K562 (cell line): ENCODE measurements around the gene ZNF646. TPM values are rescaled to one million over a fixed set of nuclear protein-coding genes. Genes with fewer than 3 reads are reported as not detected.
A peak's percentile ranks its signal among the peaks of the same experiment; 100 is the strongest.

Source experiments
- ATAC-seq: fragments of 200-7000 bp; cut with Tn5 transposase; 3 replicates; pipeline ENCODE4 v1.9.1; 2020; ENCODE audit warnings: moderate library complexity
- BruUV-seq: library from RNA; stranded (reverse); fragments of 400-500 nt; replicated peaks from 2 replicates; lab custom pipeline; 2021; lab: Mats Ljungman, UMichigan
- CTCF ChIA-PET: fragments of 300-600 bp; formaldehyde crosslinking; extraction: SDS; loops from one replicate; lab custom pipeline; 2021; ENCODE audit warnings: low intra/inter-chr PET ratio; lab: Yijun Ruan, JAX
- POLR2A ChIA-PET: fragments of 300-600, 350-650 bp; sonication (Branson Sonifier 250); formaldehyde crosslinking; extraction: SDS; loops from one replicate; lab custom pipeline; 2021; ENCODE audit warnings: antibody characterized with exemption, inconsistent platforms; lab: Yijun Ruan, JAX
- DNase-seq, 4 experiments: peaks; one replicate each; pipeline versions ENCODE4 v3.0.0 to v3.0.0-alpha.2; 2011 to 2018; ENCODE audit warnings: low spot score in 3 of 4, mixed read lengths in 3 of 4; ENCODE audit errors: extremely low read depth in 1 of 4
- FAIRE-seq: peaks from 2 replicates; lab custom pipeline; 2011; peaks lifted over from hg19 to GRCh38; lab: Jason Lieb, UNC
- H2AFZ ChIP-seq: 2 replicates; pipeline ENCODE4 v1.6.0; 2011; ENCODE audit warnings: low read depth, low read length, control low read depth, inconsistent platforms
- H3K27ac ChIP-seq: fragments of 200-600 bp; 3 replicates; pipeline ENCODE4 v1.8.0; 2011; ENCODE audit warnings: low read depth, mild to moderate bottlenecking, control low read depth, inconsistent platforms, low read length, moderate library complexity, mixed read lengths; ENCODE audit errors: extremely low read depth
- H3K27me3 ChIP-seq, 2 experiments: fragments of 300-600 bp in 1 of 2; 2 replicates in 1 of 2; 3 replicates in 1 of 2; pipeline versions ENCODE4 v1.6.0 to v1.8.0; 2011; ENCODE audit warnings: inconsistent platforms in 2 of 2, low read length in 2 of 2, mild to moderate bottlenecking in 1 of 2, mixed read lengths in 1 of 2, moderate library complexity in 1 of 2; ENCODE audit not compliant: control insufficient read depth in 2 of 2, insufficient read depth in 2 of 2
- H3K36me3 ChIP-seq: fragments of 300-600 bp; 3 replicates; pipeline ENCODE4 v1.8.0; 2011; ENCODE audit warnings: mild to moderate bottlenecking, low read length, inconsistent platforms; ENCODE audit not compliant: control insufficient read depth, insufficient read depth
- H3K4me1 ChIP-seq, 2 experiments: fragments of 200-600 bp in 1 of 2; replicated peaks in 1 of 2; 2 replicates in 1 of 2; 3 replicates in 1 of 2; pipeline versions ENCODE4 v1.5.1 to v1.8.0; 2011; ENCODE audit warnings: inconsistent platforms in 2 of 2, low read length in 2 of 2, mild to moderate bottlenecking in 1 of 2, mixed read lengths in 1 of 2, moderate library complexity in 1 of 2; ENCODE audit not compliant: control insufficient read depth in 2 of 2, insufficient read depth in 2 of 2
- H3K4me2 ChIP-seq: 2 replicates; pipeline ENCODE4 v1.6.1; 2011; ENCODE audit warnings: low read length, control low read depth, inconsistent platforms, mixed read lengths; ENCODE audit not compliant: insufficient read depth
- H3K4me3 ChIP-seq: fragments of 200-600 bp; sonication (generic), shearing (Covaris generic); 2 replicates; pipeline ENCODE4 v1.5.1; 2016; ENCODE audit warnings: control low read depth, inconsistent platforms
- H3K79me2 ChIP-seq: fragments of 200-600 bp; 3 replicates; pipeline ENCODE4 v1.8.0; 2011; ENCODE audit warnings: low read length, inconsistent platforms; ENCODE audit not compliant: control insufficient read depth, insufficient read depth
- H3K9ac ChIP-seq, 2 experiments: 2 replicates each; pipeline versions ENCODE4 v1.6.0 to v1.6.1; 2011; ENCODE audit warnings: low read depth in 2 of 2, low read length in 2 of 2, control low read depth in 1 of 2, inconsistent platforms in 1 of 2, mild to moderate bottlenecking in 1 of 2, mixed read lengths in 1 of 2; ENCODE audit not compliant: insufficient read depth in 1 of 2
- H3K9me1 ChIP-seq: one replicate; pipeline ENCODE4 v1.6.0; 2011; ENCODE audit warnings: inconsistent platforms, mild to moderate bottlenecking, low read length, moderate library complexity; ENCODE audit not compliant: control insufficient read depth, insufficient read depth
- H3K9me3 ChIP-seq: replicated peaks from 2 replicates; pipeline ENCODE4 v1.5.1; 2011; ENCODE audit warnings: low read depth, low read length, inconsistent platforms; ENCODE audit not compliant: control insufficient read depth, insufficient read depth
- H4K20me1 ChIP-seq: replicated peaks from 2 replicates; pipeline ENCODE4 v1.6.1; 2011; ENCODE audit warnings: low read length, inconsistent platforms, mixed read lengths; ENCODE audit not compliant: control insufficient read depth, insufficient read depth
- HNRNPK ChIP-seq: fragments of 200-400 bp; formaldehyde crosslinking; IDR thresholded peaks from one replicate; pipeline ENCODE4 v1.6.1; 2018; ENCODE audit warnings: mild to moderate bottlenecking, low read depth, low read length; ENCODE audit not compliant: poor library complexity, severe bottlenecking
- NR4A1 ChIP-seq, 2 experiments: fragments of 250-450 bp in 1 of 2; fragments of 450-650 bp in 1 of 2; sonication (Bioruptor Pico) in 1 of 2; IDR thresholded peaks; 2 replicates each; pipeline versions ENCODE4 v1.4.0 to v1.6.1; 2016 to 2020; ENCODE audit warnings: mild to moderate bottlenecking in 2 of 2, missing compliant biosample characterization in 1 of 2, missing genetic modification characterization in 1 of 2, moderate library complexity in 1 of 2
- POLR2G ChIP-seq: fragments of 200-400 bp; formaldehyde crosslinking; IDR thresholded peaks from 2 replicates; pipeline ENCODE4 v1.6.1; 2017; ENCODE audit warnings: low read depth, mild to moderate bottlenecking, antibody characterized with exemption, low read length, moderate library complexity
- WGBS: fragments of 100-300 bp; shearing (Covaris generic); methylation state at CpG from one replicate; pipeline ENCODE4 v1.1.6; 2016; ENCODE audit warnings: low coverage, mixed read lengths; ENCODE audit not compliant: insufficient coverage; ENCODE audit errors: missing lambda C conversion rate; 5-methylcytosine and 5-hydroxymethylcytosine counted together
- in situ Hi-C: fragments of 300-500 bp; cut with MboI; formaldehyde crosslinking; loops from 4 replicates; pipeline ENCODE4 v1.15.0; 2018; ENCODE audit warnings: inconsistent platforms, mixed read lengths
- intact Hi-C: fragments of 100-400 bp; cut with micrococcal nuclease; formaldehyde crosslinking; loops from 2 replicates; pipeline ENCODE4 v1.14.2; 2022
- polyA plus RNA-seq, 8 experiments: library from polyadenylated mRNA; depleted of rRNA in 4 of 8; stranded (reverse) in 5 of 8; unstranded in 3 of 8; fragments of >200 nt; fragmentation: Nextera tagmentation in 2 of 8; fragmentation: Illumina TruSeq in 1 of 8; extraction: Ambion mirVana in 2 of 8; extraction: Trizol in 1 of 8; gene quantifications; 2 replicates each; pipeline versions ENCODE4 v1.2.1 to v1.2.3, GENCODE V29; 2011 to 2014; ENCODE audit warnings: inconsistent platforms in 1 of 8, missing spikeins in 1 of 8
- total RNA-seq, 7 experiments: library from RNA; depleted of rRNA in 6 of 7; stranded (reverse); fragments of >200 nt in 6 of 7; fragmentation: Illumina TruSeq in 2 of 7; extraction: Trizol in 2 of 7; gene quantifications; 2 replicates each; pipeline versions ENCODE4 v1.2.1 to v1.2.3, GENCODE V29; 2011 to 2021; ENCODE audit warnings: low replicate concordance in 1 of 7
- TF ChIP-seq, protein P1 (sequence below): fragments of 450-650 bp; formaldehyde crosslinking; IDR thresholded peaks from 2 replicates; pipeline ENCODE4 v1.4.0; 2022; ENCODE audit warnings: missing genetic modification characterization

Gene ZNF646
- total and polyA plus RNA-seq, 9 of the 15 experiments (the other 6 are each of a cell fraction or from before 2014, with no cell fraction given): 0.08 to 20.6 (median 8.0) TPM

DNA sequence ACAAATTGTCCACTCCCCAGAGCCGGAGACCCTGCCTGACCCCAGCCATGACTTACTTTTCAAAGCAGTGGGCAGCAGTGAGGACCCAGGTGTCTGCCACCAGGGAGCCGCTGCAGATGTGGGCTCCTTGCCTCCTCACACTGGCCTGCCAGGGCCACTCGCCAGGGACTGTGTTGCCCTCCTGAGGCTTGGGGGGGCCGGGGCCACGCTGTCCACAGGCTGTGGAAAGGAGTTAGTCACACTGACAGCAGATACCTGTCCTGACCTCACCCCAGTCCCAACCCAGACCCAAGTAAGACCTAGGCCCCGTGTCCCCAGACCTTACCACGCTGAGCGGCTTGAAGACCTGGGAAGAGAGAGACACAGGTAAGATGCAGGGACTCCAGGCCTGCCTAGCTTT, 13.3 kb downstream of the ZNF646 start:
- H3K4me3 ChIP-seq: no peak overlapping the region
- H3K27me3 ChIP-seq: no peaks in the 10 kb centered on the region
- no peaks in the 10 kb centered on the region for H3K9me3 ChIP-seq
- intact Hi-C loops (no loop called here), in situ Hi-C loops (no loop called here)
- CTCF ChIA-PET: no interaction called here
- FAIRE-seq (no peak), DNase-seq (no peak), ATAC-seq (no peak)
- no peak overlapping the region for H3K27ac ChIP-seq
- peaks cover 0 to 51% of the 10 kb centered on the region in 2 experiments; a peak in 3 of 5 replicates for H3K4me1 ChIP-seq
- peaks cover 3% of the 10 kb centered on the region for H3K79me2 ChIP-seq
- no peak for TF ChIP-seq NR4A1 (CRISPR knock-in tag; IDR thresholded peaks at IDR 0.05)
- TF ChIP-seq NR4A1 (tag; IDR thresholded peaks at IDR 0.05): no peak
- TF ChIP-seq, protein P1, sequence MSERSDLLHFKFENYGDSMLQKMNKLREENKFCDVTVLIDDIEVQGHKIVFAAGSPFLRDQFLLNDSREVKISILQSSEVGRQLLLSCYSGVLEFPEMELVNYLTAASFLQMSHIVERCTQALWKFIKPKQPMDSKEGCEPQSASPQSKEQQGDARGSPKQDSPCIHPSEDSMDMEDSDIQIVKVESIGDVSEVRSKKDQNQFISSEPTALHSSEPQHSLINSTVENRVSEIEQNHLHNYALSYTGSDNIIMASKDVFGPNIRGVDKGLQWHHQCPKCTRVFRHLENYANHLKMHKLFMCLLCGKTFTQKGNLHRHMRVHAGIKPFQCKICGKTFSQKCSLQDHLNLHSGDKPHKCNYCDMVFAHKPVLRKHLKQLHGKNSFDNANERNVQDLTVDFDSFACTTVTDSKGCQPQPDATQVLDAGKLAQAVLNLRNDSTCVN (CRISPR knock-in tag): no peak
- 0 out of 2 replicates have a peak, but pooled peaks have one; percentile 20 for TF ChIP-seq POLR2G
- TF ChIP-seq HNRNPK: no peak
- POLR2A ChIA-PET: interaction anchor here (0.5 to 1.2 kb wide), 8 partner anchors 8 to 356 kb away, joined by 3 to 5 read pairs (median 4); partner anchors contain the start of genes ZNF646 and ZNF668
- H3K9me1 ChIP-seq: no peaks in the 10 kb centered on the region
- no TSS peak for BruUV-seq
- peak overlapping the region in 1 of 2 experiments; percentile 74; a peak in 2 of 4 replicates for H3K9ac ChIP-seq
- H2AFZ ChIP-seq: no peak overlapping the region
- H3K4me2 ChIP-seq: no peak overlapping the region
- H3K36me3 ChIP-seq: peaks cover 51% of the 10 kb centered on the region; the same call in 2 of the 3 replicates
- peaks cover 2% of the 10 kb centered on the region; the same call in 1 of the 2 replicates for H4K20me1 ChIP-seq
- 85% methylated on average over 8 of the region's 8 CpGs for WGBS
